PC-9 (cell line): Measurements from ENCODE around the gene RAB5B.

Experiments used
- EZH2 ChIP-seq: fragments of 200-600 bp; sonication (generic); IDR thresholded peaks from 2 replicates; pipeline ENCODE4 v1.8.0; 2017; ENCODE audit warnings: antibody characterized with exemption, low read depth
- TF ChIP-seq, protein P1 (sequence below): fragments of 200-600 bp; sonication (generic); conservative IDR thresholded peaks from 2 replicates; pipeline ENCODE4 v1.6.1; 2017; ENCODE audit warnings: mixed run types, antibody characterized with exemption, mild to moderate bottlenecking, moderate library complexity

DNA sequence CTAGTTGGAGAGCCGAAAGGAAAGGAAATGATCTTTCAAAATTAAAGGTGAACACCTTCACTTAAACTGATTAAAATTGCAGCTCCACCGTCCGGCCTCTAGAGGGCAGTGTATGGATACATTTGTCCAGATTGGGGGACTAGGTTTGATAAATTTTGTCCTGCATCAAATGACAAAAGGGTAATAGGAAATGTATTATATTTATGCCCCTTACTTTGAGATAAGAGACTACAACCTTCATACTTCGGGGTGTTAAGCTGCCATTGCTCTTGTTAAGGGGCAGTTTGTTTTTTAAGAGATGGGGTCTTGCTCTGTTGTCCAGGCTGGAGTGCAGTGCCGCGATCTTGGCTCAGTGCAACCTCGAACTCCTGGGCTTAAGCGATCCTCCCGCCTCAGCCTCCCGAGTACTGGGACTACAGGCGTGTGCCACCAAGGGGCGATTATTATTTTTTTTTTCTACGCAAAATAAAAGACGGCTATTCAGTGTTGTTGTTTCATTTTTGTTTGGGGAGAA lies 22.4 kb downstream of the RAB5B start:
- TF ChIP-seq EZH2, result no peak
- TF ChIP-seq, protein P1, sequence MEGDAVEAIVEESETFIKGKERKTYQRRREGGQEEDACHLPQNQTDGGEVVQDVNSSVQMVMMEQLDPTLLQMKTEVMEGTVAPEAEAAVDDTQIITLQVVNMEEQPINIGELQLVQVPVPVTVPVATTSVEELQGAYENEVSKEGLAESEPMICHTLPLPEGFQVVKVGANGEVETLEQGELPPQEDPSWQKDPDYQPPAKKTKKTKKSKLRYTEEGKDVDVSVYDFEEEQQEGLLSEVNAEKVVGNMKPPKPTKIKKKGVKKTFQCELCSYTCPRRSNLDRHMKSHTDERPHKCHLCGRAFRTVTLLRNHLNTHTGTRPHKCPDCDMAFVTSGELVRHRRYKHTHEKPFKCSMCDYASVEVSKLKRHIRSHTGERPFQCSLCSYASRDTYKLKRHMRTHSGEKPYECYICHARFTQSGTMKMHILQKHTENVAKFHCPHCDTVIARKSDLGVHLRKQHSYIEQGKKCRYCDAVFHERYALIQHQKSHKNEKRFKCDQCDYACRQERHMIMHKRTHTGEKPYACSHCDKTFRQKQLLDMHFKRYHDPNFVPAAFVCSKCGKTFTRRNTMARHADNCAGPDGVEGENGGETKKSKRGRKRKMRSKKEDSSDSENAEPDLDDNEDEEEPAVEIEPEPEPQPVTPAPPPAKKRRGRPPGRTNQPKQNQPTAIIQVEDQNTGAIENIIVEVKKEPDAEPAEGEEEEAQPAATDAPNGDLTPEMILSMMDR, result peak; percentile 91
